AG08396 (cell line): Measurements from ENCODE around the gene DLL3.

Experiments
- DNase-seq: peaks from one replicate; pipeline ENCODE4 v3.0.0; 2012; ENCODE audit warnings: low spot score, mixed read lengths

The DLL3 gene

DNA sequence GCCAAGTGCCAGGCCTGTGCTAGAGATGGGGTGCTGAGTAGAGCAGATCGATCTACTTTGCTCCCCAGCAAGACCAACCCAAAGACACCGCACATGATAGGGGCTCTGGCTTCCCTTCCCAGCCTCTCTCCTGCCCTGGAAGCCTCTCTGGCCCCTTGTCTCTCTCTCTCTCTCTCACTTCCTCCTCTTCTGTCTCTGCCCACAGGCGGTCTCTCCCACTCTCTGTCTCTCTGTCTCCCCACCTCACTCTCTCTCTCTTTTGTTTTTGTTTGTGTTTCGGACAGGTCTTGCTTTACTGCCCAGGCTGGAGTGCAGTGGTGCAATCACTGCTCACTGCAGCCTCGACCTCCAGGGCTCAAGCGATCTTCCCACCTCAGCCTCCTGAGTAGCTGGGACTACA is 17.5 kb downstream of the DLL3 start:
- no peak for DNase-seq

DNA sequence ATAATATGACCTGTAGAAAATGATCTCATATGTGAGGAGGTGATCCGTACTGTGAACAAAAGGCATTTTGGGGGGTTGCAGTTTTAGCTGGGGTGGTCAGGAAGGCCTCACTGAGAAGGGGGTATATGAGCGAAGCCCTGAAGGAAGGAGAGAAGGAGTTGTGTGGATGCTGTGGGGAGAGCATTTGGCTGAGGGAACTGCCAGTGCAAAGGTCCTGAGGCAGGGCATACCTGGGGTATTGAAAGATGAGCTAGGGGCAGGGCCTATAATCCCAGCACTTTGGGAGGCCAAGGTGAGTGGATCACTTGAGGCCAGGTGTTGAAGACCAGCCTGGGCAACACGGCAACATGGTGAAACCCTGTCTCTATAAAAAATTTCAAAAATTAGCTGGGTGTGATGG is 18.7 kb downstream of the DLL3 start:
- DNase-seq = no peak

- DNase-seq = no peak
These were observed 19.7 kb downstream of the DLL3 start for GRCh38 chr19:39518458-39518857.

- DNase-seq = no peak
These were observed 20.2 kb downstream of the DLL3 start for GRCh38 chr19:39518975-39519374.

GRCh38 chr19:39520541-39521484 is 22.1 kb downstream of the DLL3 start:
- DNase-seq = no peak

- DNase-seq = no peak
These were observed 25.7 kb downstream of the DLL3 start for GRCh38 chr19:39524495-39524894.

DNA sequence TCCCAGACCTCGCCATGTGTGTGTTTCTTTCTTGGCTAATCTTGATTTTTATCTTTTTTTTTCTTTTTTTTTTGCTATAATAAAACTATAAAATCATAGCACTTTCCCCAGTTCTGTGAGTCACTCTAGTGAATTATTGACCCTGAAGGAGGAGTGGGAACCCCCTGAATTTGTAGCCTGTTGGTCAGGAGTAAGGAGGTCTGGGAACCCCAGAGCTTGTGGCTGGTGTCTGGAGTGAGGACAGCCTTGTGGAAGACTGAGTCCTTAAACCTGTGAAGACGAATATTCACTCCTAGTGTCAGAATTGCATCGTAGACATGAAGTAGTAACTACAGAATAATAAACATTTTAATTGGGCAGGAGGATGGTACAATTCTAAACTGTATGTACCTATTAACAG is 26.5 kb downstream of the DLL3 start:
- no peak for DNase-seq

- no peak for DNase-seq
These were observed 33.1 kb downstream of the DLL3 start for GRCh38 chr19:39531834-39532232.

DNA sequence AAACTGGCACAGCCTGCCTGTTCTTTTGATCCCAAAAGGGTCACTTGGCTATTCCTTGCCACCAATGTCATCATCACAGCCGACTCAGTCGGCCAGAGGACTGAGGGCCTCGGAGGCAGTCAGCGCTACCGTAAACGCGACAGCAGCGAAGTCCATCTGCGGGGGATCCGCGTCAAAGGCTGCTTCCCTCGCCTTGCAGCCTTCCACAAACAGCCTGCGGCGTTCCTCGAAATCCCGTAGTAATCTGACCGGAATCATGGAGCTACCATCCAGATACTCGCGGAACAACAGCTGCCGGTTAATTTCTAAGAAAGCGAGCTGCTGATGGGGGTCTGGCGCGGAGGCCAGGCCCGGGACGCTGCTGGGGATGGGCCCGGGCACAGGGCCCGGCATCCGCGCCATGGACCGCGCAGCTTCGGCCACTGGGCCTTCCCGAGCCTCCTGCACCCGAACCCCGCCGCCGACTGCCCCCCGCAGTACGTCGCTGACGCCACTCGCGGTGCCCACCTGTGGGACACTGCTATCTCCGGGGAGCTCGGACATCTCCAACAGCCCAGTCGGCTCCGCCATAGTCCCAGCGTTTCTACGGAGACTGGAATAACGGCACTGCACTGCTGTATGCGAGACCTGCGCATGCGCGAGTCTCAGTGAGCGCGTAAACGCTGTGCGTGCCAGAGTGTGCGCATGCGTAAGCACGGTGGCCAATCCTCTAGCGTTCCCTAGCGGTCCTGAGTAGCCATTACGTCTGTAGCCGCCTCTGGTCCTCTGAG is 33.7 kb downstream of the DLL3 start, which contains the start of gene EID2B:
EID2B (minus strand) TSS at position 620 of the 770 bp plus-strand sequence; CDS start at position 570, 50 bp downstream.
- peak; percentile 99 for DNase-seq

GRCh38 chr19:39533003-39533512 is 34.3 kb downstream of the DLL3 start:
- DNase-seq = no peak

DNA sequence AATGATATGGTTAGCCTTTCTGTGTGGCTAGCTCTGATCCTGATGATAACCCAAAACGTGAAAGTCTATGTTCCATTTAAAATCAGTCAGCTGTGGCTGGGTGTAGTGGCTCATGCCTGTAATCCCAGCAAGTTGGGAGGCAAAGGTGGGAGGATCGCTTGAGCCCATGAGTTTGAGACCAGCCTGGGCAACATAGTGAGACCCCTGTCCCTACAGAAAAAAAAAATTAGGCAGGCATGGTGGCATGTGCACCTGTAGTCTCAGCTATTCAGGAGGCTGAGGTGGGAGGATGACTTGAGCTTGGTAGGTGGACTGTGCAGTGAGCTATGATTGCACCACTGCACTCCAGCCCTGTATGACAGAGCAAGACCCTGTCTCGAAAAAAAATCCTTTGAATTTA is 35.0 kb downstream of the DLL3 start:
- no peak for DNase-seq

DNA sequence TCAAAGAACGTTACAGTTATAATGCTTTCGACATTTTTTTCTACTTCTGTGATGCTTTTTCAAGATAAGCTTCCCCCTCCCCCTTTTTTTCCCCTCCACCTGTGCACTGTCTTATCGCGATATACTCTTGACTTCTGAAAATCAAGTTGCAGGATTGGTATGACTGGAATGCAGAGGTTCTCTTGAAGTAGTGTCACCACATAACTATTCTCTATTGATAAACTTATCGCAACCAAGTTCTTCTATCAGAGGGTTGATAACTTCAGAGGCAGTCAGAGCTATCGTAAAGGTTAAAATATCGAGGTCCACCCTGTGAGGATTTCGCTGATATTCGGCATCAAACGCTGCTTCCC is 40.4 kb downstream of the DLL3 start:
- DNase-seq = peak; percentile 69

DNA sequence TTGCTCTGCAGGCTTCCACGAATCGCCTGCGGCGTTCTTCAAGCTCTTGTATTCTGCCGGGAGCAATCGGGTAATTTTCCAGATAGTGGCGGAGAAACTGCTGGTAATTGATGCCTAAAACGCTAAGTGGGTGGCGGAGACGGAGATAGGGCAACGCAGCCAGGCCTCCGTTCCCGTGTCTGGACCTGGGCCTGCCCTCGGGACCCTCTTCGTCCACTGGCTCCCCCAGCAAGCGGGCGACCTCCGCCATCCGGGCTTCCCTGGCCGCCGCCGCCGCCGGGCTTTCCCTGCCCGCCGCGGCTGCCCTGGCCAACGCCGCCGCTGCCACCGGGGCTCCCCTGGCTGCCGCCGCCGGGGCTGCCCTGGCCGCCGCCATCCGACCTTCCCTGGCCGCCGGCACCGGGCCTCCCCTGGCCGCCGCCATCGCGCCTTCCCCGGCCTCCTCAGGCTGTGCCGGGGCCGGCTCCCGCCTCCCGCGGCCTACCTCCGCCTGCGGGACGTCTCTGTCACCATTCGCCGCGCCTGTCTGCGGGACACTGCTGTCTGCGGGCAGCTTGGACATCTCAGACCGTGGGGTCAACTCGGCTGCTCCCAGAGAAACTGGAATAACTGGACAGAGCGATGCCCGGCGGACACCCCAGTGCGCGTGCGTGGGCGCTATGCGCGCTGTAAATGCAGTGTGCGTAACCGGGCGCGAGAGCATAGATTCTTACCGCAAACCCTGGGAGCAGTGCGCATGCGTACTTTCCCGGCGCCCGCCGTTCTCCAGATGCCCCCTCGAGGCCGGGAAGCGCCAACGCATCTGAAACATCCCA is 41.0 kb downstream of the DLL3 start, which contains the start of gene EID2:
EID2 (minus strand) TSS at position 644 of the 815 bp plus-strand sequence; CDS start at position 562, 82 bp downstream.
- peak; percentile 99 for DNase-seq

GRCh38 chr19:39540333-39540673 is 41.6 kb downstream of the DLL3 start:
- DNase-seq = no peak

DNA sequence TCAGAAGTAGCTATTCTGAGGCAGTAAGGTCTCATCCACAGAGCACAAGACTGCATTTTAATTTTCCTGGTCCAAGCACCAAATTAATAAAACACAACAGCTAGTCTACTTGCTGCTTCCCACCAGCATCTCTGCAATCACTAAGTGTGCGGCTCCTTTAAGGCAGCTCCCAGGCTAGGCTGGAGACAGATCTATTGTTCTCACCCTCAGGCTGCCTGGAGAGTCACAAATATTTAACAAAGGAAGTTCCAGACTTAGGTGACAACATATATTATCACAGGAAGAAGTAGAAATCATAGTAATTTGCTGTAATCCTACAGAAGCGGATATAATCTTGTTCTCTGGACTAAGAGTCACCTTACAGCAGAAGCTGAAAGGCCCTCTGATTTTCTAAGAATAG is 43.5 kb downstream of the DLL3 start:
- DNase-seq = no peak

DNA sequence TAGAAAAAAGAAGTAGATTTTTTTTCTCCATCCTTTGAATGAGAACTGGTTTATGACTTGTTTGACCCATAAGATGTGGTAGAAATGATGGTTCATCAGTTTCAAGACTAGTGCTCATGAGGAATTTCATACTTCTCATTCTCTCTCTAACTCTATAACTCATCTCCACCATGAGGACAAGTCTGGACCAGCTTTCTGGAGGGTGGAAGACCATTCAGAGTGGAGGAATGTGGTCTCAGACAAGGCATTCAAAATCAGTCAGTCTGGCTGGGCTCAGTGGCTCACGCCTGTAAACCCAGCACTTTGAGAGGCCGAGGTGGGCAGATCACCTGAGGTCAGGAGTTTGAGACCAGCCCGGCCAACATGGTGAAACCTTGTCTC is 44.7 kb downstream of the DLL3 start:
- no peak for DNase-seq

DNA sequence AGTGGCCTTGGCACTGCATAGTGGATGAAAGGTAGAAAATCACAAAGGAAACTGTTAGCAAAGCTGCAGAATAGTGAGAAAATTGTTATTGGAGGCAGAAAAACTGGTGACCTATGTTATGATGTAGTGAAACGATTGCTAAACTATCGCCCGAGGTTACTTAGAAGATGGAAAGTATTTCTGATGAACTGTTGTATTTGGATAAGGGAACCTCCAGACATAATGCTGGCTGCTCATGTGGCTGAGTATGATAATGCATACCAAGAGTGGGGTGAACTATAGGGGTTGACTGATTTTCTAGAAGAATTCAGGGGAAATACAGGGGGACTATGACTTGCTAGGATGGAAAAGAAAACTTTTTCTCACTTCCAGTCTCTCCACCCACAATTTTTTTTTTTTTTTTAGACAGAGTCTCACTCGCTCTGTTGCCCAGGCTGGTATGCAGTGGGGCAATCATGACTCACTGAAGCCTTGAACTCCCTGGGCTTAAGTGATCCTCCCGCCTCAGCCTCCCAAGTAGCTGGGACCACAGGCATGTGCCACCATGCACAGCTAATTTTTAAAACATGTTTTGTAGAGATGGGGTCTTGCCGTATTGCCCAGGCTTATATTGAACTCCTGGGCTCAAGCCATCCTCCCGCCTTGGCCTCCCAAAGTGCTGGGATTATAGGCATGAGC is 45.6 kb downstream of the DLL3 start:
- no peak for DNase-seq

- no peak for DNase-seq
These were observed 46.2 kb downstream of the DLL3 start for GRCh38 chr19:39544911-39545310.

DNA sequence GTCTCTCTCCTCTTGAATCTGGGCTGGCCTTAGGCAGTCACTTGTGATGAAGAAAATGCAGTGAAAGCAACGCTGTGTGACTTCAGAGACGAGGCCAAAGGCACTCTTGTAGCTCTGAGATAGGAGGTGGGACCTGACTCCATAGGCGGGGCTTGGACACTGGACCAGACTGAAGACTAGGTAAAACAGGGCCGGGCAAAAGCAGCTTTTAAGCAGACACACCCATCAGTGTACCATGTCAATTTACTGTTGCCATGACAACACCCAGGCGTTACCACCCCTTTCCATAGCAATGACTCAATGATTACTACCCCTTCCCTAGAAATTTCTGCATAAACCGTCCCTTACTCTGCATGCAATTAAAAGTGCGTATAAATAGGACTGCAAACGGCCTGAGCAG is 47.9 kb downstream of the DLL3 start:
- DNase-seq = no peak

DNA sequence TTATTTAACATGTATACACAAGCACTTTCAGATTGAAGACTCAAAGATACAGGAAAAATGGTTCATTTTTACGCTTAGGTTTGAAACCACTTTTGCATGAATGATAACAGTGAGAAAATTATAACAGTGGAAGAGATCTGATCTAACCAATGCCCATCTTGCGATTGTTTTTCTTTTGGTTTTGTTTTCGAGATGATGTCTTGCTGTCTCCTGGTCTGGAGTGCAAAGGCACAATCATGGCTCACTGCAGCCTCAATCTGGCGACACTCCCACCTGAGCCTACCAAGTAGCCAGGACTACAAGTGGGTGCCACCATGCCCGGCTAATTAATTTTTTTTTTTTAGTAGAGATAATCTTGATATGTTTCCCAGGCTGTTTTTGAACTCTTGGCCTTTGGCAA is 51.5 kb downstream of the DLL3 start:
- DNase-seq = no peak

DNA sequence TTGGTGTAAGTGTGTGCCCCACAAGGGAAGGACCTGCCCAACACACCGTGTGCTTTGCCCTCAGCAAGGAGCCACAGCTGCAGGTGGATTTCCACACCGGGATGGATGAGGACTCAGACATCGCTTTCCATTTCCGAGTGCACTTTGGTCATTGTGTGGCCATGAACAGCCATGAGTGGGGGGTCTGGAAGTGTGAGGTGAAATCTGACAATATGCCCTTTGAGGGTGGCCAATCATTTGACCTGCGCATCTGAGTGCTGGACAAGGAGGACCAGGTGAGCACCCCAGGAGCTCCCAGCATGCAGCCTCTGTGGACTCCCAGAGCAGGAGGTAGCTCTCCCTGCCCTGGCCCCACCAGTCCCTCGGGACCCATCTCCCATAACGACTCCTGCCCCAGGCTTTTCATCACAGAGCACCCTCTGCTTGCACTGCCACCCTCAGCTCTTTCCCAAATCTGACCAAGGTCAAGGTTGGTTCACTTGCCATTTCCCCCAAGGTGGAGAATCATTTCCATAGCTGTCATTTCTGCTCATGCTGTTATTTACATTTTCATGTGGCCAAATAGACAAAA is 54.4 kb downstream of the DLL3 start:
- no peak for DNase-seq
